Endodermal cell (in vitro differentiated cells): Measurements from ENCODE around the gene PDP2. TPM values are rescaled to one million over a fixed set of nuclear protein-coding genes. Genes with fewer than 3 reads are reported as not detected.

Experiments used
- DNase-seq: peaks from one replicate; pipeline ENCODE4 v3.0.0-alpha.2; 2017
- H3K27ac ChIP-seq: 2 replicates; pipeline ENCODE4 v1.5.1; 2013; ENCODE audit warnings: mild to moderate bottlenecking, low read depth, low read length, moderate library complexity
- H3K27me3 ChIP-seq: 2 replicates; pipeline ENCODE4 v1.6.1; 2013; ENCODE audit warnings: mild to moderate bottlenecking, low read length, moderate library complexity; ENCODE audit not compliant: insufficient read depth, control insufficient read depth, poor library complexity, severe bottlenecking
- H3K36me3 ChIP-seq: 2 replicates; pipeline ENCODE4 v1.7.0; 2013; ENCODE audit warnings: mild to moderate bottlenecking, low read length, moderate library complexity; ENCODE audit not compliant: control insufficient read depth, insufficient read depth
- H3K4me1 ChIP-seq: one replicate; pipeline ENCODE4 v1.7.0; 2013; ENCODE audit warnings: low read length; ENCODE audit not compliant: control insufficient read depth, insufficient read depth
- H3K4me3 ChIP-seq: 2 replicates; pipeline ENCODE4 v1.5.1; 2013; ENCODE audit warnings: mild to moderate bottlenecking, low read length, moderate library complexity
- H3K9ac ChIP-seq: 2 replicates; pipeline ENCODE4 v1.6.1; 2013; ENCODE audit warnings: mild to moderate bottlenecking, low read length, moderate library complexity; ENCODE audit not compliant: poor library complexity, severe bottlenecking; ENCODE audit errors: extremely low read depth
- H3K9me3 ChIP-seq: 2 replicates; pipeline ENCODE4 v1.6.1; 2013; ENCODE audit warnings: mild to moderate bottlenecking, low read length, moderate library complexity; ENCODE audit not compliant: control insufficient read depth
- H3K27ac Mint-ChIP-seq: 2 replicates; pipeline ENCODE4 v1.8.0; 2020; ENCODE audit warnings: mixed read lengths
- H3K27me3 Mint-ChIP-seq: 2 replicates; pipeline ENCODE4 v1.8.0; 2021; ENCODE audit warnings: mild to moderate bottlenecking, mixed read lengths; ENCODE audit not compliant: insufficient read depth
- H3K36me3 Mint-ChIP-seq: 2 replicates; pipeline ENCODE4 v1.8.0; 2020; ENCODE audit warnings: low read depth, mixed read lengths
- H3K4me1 Mint-ChIP-seq: 2 replicates; pipeline ENCODE4 v1.8.0; 2020; ENCODE audit warnings: mixed read lengths
- H3K4me3 Mint-ChIP-seq: 2 replicates; pipeline ENCODE4 v1.8.0; 2020; ENCODE audit warnings: mild to moderate bottlenecking, moderate library complexity, mixed read lengths
- H3K9me3 Mint-ChIP-seq: 2 replicates; pipeline ENCODE4 v1.8.0; 2020; ENCODE audit warnings: mild to moderate bottlenecking, mixed read lengths
- CTCF ChIP-seq: fragments of 200-600 bp; sonication (generic); conservative IDR thresholded peaks from 2 replicates; pipeline ENCODE4 v1.5.0; 2021; ENCODE audit warnings: antibody characterized with exemption, mild to moderate bottlenecking
- WGBS, 2 experiments: methylation state at CpG; one replicate each; pipeline versions ENCODE4 v1.1.5 to v1.1.7; 2013; ENCODE audit warnings: missing lambda C conversion rate in 2 of 2, mixed read lengths in 1 of 2; ENCODE audit not compliant: insufficient coverage in 1 of 2, insufficient read length in 1 of 2; 5-methylcytosine and 5-hydroxymethylcytosine counted together
- long read RNA-seq, 4 experiments: library from polyadenylated mRNA in 2 of 4; library from RNA in 1 of 4; library from capped mRNA in 1 of 4; stranded (forward) in 3 of 4; unstranded in 1 of 4; transcript quantifications; one replicate each; pipeline ENCODE4 v2.0.0, GENCODE V29; 2020 to 2021; ENCODE audit warnings: inconsistent platforms in 1 of 4
- polyA plus RNA-seq, 2 experiments: library from polyadenylated mRNA; stranded (reverse); fragments of 50-300 nt; gene quantifications; one replicate each; pipeline ENCODE4 v1.2.3, GENCODE V29; 2013
- total RNA-seq, 2 donors: library from RNA; stranded (reverse); fragmentation: NEBNext Ultra II Directional in 1 of 2; extraction: Animal tissue kit (Norgen Biotek cat#: 25700) in 1 of 2; gene quantifications; 2 replicates in 1 of 2; 3 replicates in 1 of 2; pipeline ENCODE4 v1.2.1, GENCODE V29; 2021

PDP2 gene
- 10 to 100 TPM; 23.1 to 31.5 TPM for total RNA-seq
- 11.4 TPM for polyA plus RNA-seq (2013, experiment 1 of 2)
- polyA plus RNA-seq (2013, experiment 2 of 2), result 12.5 TPM
- long read RNA-seq, experiment 1, partial matches to known transcripts, result 0 of 5 reads
- long read RNA-seq, experiment 1, other reads (novel, unspliced or antisense), result 5 of 5 reads
- long read RNA-seq, experiment 2, full-length matches to known transcripts, result 6 of 10 reads
- long read RNA-seq, experiment 2, partial matches to known transcripts, result 2 of 10 reads
- long read RNA-seq, experiment 2, other reads (novel, unspliced or antisense), result 2 of 10 reads
- long read RNA-seq, experiment 3, full-length matches to known transcripts, result 24 of 34 reads
- long read RNA-seq, experiment 3, partial matches to known transcripts, result 6 of 34 reads
- long read RNA-seq, experiment 3, other reads (novel, unspliced or antisense), result 4 of 34 reads
- long read RNA-seq, experiment 4, full-length matches to known transcripts, result 2 of 3 reads
- long read RNA-seq, experiment 4, partial matches to known transcripts, result 0 of 3 reads
- long read RNA-seq, experiment 4, other reads (novel, unspliced or antisense), result 1 of 3 reads

- Histone ChIP-seq H3K9me3 (no peaks in the 10 kb centered on the region), H3K36me3 (peaks cover 16% of the 10 kb centered on the region), H3K27me3 (no peaks in the 10 kb centered on the region), H3K27ac (no peak within 1 kb of the TSS), H3K9ac (peak within 1 kb of the TSS; percentile 58), H3K4me1 (peaks cover under 1% of the 10 kb centered on the region), H3K4me3 (peak within 1 kb of the TSS; percentile 87)
- Mint-ChIP-seq H3K27me3 (peaks cover 8% of the 10 kb centered on the region), H3K36me3 (peaks cover 13% of the 10 kb centered on the region), H3K4me1 (peaks cover 5% of the 10 kb centered on the region), H3K9me3 (no peaks in the 10 kb centered on the region), H3K4me3 (peak within 1 kb of the TSS; percentile 82), H3K27ac (peak within 1 kb of the TSS; percentile 93)
- no peak for TF ChIP-seq CTCF
- WGBS, 2 experiments, result 0 to 2% methylated on average over 11 to 57 of the region's 58 CpGs
- peak; percentile 99 for DNase-seq
Measured at GRCh38 chr16:66880288-66881013, at the start of gene PDP2. TSS of gene PDP2 (plus strand) at chr16:66880515. CDS start at chr16:66884285, 3,770 bp downstream.

GRCh38 chr16:66832190-66832589, 48.1 kb upstream of the PDP2 start:
- no peaks in the 10 kb centered on the region for H3K4me1 ChIP-seq
- H3K27me3 ChIP-seq, result peaks cover 12% of the 10 kb centered on the region
- no peaks in the 10 kb centered on the region for H3K9me3 ChIP-seq
- H3K36me3 ChIP-seq, result peaks cover 17% of the 10 kb centered on the region
- no peak for DNase-seq
- no peaks in the 10 kb centered on the region for H3K9me3 Mint-ChIP-seq
- H3K27ac ChIP-seq, result no peak overlapping the region
- no peak for TF ChIP-seq CTCF
- H3K9ac ChIP-seq, result no peak overlapping the region
- peaks cover 28% of the 10 kb centered on the region for H3K27me3 Mint-ChIP-seq
- H3K27ac Mint-ChIP-seq, result no peak overlapping the region
- H3K4me1 Mint-ChIP-seq, result peaks cover 10% of the 10 kb centered on the region
- peaks cover 11% of the 10 kb centered on the region for H3K36me3 Mint-ChIP-seq
- no peak overlapping the region for H3K4me3 ChIP-seq
- no peak overlapping the region for H3K4me3 Mint-ChIP-seq
- 95 to 100% methylated on average over 1 to 2 of the region's 3 CpGs for WGBS, 2 experiments

- Histone ChIP-seq H3K4me1 (no peaks in the 10 kb centered on the region), H3K36me3 (peaks cover 11% of the 10 kb centered on the region), H3K9me3 (no peaks in the 10 kb centered on the region), H3K27ac (no peak overlapping the region), H3K27me3 (peaks cover 17% of the 10 kb centered on the region), H3K4me3 (no peak overlapping the region), H3K9ac (no peak overlapping the region)
- Mint-ChIP-seq H3K4me3 (no peak overlapping the region), H3K27ac (no peak overlapping the region), H3K27me3 (peaks cover 32% of the 10 kb centered on the region), H3K36me3 (peaks cover 7% of the 10 kb centered on the region), H3K9me3 (no peaks in the 10 kb centered on the region), H3K4me1 (peaks cover 10% of the 10 kb centered on the region)
- TF ChIP-seq CTCF, result no peak
- 85 to 95% methylated on average over 6 to 7 of the region's 7 CpGs for WGBS, 2 experiments
- DNase-seq, result no peak
Measured at GRCh38 chr16:66832661-66833305, 47.5 kb upstream of the PDP2 start.
